Kidney epithelial cell (primary cell): ENCODE measurements around the gene EMILIN3. TPM values are rescaled to one million over a fixed set of nuclear protein-coding genes. Genes with fewer than 3 reads are reported as not detected.
"Not testable (repeated sequence)": the region's sequence is repeated elsewhere in the genome, so short reads cannot be mapped to it uniquely, and the experiment has no call there.

Source experiments
- DNase-seq: peaks from one replicate; pipeline ENCODE4 v3.0.0-alpha.2; 2010; ENCODE audit warnings: low read depth
- H3K27me3 ChIP-seq: 2 replicates; pipeline ENCODE4 v1.6.0; 2011; ENCODE audit warnings: low read length; ENCODE audit not compliant: control insufficient read depth, insufficient read depth
- H3K36me3 ChIP-seq: 2 replicates; pipeline ENCODE4 v1.5.1; 2011; ENCODE audit warnings: low read length; ENCODE audit not compliant: control insufficient read depth, insufficient read depth
- H3K4me3 ChIP-seq: 2 replicates; pipeline ENCODE4 v1.5.1; 2011; ENCODE audit warnings: low read depth, mild to moderate bottlenecking, control low read depth, low read length
- CTCF ChIP-seq: IDR thresholded peaks from 2 replicates; pipeline ENCODE4 v1.5.1; 2011; ENCODE audit warnings: mild to moderate bottlenecking, moderate library complexity, low read length, control low read depth, inconsistent platforms; ENCODE audit not compliant: insufficient read depth, poor library complexity, severe bottlenecking
- total RNA-seq: library from RNA; depleted of rRNA; stranded (reverse); fragments of >200 nt; gene quantifications from 2 replicates; pipeline ENCODE4 v1.2.3, GENCODE V29; 2015

Gene EMILIN3
- total RNA-seq, 1 donor from 2014 or later, result 0.42 TPM

DNA sequence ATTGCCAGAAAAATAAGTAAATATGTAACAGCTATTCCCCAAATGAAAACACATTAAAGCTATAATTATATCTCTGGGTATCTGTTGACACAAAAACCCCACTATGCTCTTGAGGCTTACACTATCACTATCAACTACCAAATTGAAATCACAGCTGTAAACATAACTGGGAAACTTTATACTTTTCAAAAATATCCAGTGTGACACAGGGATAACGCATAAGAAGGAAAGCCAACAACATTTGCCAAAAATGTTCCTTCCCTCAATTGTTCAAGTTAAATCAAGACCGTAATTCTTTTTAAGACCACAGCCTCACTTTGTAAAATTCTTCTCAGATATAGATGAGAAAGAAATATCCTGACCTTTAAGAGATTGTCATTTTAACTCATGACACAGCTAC, 52.2 kb downstream of the EMILIN3 start:
- no peak for TF ChIP-seq CTCF
- Histone ChIP-seq H3K27me3 (no peaks in the 10 kb centered on the region), H3K4me3 (no peak overlapping the region), H3K36me3 (no peaks in the 10 kb centered on the region)
- no peak for DNase-seq

DNA sequence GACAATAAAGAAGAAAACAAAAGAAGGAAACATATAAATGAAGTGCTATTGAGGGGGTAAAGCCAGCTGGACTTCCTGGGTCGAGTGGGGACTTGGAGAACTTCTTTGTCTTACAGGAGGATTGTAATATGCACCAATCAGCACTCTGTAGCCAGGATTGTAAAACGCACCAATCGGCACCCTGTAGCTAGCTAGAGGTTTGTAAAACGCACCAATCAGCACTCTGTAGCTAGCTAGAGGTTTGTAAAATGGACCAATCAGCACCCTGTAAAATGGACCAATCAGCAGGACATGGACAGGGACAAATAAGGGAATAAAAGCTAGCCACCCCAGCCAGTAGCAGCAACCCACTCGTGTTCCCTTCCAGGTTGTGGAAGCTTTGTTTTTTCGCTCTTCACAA, 54.6 kb downstream of the EMILIN3 start:
- not testable (repeated sequence) for H3K27me3 ChIP-seq, H3K4me3 ChIP-seq, H3K36me3 ChIP-seq, DNase-seq

Other genes with a start within 250 kb of the EMILIN3 start
- 89.3 and 143 TPM in 2 replicates for gene PLCG1, start 229.3 kb downstream of the EMILIN3 start, total RNA-seq
- gene ZHX3, start 49.1 kb downstream of the EMILIN3 start, total RNA-seq, result 7.6 and 9.0 TPM in 2 replicates
- 14.7 and 18.2 TPM in 2 replicates for gene LPIN3, start 26.0 kb downstream of the EMILIN3 start, total RNA-seq